T-helper 2 cell treated with Interferon-gamma antibody and Interleukin-4, amounts not matched to agents 100 ng/mL and 5 ng/mL, for 36 hours (primary cell): ENCODE results near the gene SPAG17. TPM values are rescaled to one million over a fixed set of nuclear protein-coding genes. Genes with fewer than 3 reads are reported as not detected.

Experiments
- intact Hi-C: fragments of 100-400 bp; cut with micrococcal nuclease; formaldehyde crosslinking; loops from one replicate; pipeline ENCODE4 v1.15.1; 2023
- total RNA-seq: library from RNA; stranded (reverse); gene quantifications from 2 replicates; pipeline ENCODE4 v1.2.3, GENCODE V29; 2022

The SPAG17 gene
- total RNA-seq, result not detected in 2 replicates

DNA sequence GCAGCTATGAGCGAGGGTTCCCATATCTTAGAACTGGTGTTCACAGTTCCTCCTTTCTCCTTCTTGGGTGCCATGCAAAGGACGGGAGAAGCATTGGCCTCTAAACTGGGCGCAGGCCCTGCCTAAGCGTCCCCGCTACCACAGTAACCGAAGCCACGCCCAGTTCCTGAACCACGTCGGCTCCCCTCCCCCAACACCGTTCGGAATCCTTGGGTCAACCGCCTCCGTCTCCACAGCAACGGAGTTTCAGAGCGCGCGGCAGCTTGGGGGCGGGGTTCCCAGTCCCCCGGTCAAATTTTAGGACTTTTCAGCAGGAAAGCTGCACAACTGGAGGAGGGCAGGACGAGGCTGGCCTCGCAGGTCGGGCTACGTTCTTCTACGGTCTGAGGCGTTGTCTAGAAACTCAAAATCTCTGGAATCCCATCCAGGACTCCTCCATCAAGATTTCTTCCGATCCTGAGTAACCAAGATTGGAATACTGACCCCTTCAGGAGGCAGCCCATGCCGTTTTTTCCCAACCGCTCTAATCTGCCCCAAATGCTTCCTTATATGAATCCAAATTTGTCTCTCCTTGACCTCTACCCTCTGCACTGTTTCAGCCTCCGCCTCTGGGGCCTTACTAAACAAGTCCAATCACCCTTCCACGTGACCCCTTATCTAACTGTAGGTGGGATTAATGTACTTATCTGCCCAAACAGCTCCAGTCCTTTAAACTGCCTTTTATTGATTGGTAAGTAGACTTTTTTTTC, at the start of gene SPAG17:
SPAG17 (minus strand) TSS at position 145 of the 749 bp plus-strand sequence; CDS start at position 74, 71 bp downstream.
- intact Hi-C loops, result no loop called here

DNA sequence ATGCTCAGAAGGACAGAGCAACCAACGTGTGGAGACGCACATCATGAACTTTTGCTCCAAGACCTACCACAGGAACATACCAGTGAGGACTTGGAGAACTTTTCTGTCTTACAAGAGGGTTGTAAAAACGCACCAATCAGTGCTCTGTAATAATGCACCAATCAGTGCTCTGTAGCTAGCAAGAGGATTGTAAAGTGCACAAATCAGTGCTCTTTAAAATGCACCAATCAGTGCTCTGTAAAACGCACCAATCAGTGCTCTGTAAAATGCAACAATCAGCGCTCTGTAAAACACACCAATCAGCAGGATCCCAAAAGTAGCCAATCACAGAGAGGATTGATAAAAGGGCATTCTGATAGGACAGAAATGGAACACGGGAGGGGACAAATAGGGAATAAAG, 40.4 kb upstream of the SPAG17 start:
- intact Hi-C loops, result no loop called here

DNA sequence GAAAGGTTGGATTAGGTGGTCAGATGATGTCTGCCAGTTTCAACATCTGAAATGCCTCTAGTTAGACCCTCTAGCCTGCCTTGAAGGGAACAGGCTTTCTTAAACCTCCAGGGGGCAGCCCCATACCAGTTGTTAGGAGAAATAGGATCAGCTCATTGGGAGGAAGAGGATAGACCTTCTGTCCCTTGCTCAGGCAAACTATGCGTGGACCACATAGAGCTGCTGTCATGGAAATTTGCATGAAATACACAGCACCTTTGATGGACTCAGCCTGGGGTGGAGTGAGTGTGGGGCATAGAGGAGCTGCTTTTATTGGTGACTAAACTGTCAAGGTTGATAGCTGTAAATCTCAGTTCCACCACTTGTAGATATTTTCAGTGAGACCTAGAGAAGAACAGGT, 38.4 kb upstream of the SPAG17 start:
- intact Hi-C loops, result no loop called here

DNA sequence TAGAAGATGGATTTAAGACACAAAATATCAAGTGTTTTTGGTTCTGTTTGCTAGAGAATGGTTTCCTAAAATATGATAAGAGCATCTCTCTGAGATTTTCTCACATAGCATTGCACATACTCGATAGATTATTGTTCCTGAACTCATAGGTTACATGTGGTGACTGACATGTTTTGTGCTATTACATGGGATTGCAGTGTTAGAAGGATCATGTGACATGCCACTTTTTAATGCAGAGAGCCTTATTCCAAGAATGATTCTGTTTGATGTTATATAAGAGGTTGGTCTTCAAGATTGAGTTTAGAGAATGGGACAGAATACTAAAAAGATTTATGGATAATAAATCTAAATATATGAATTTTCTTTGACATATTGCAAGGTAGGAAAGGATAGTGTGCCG, 34.4 kb upstream of the SPAG17 start:
- intact Hi-C loops, result no loop called here

DNA sequence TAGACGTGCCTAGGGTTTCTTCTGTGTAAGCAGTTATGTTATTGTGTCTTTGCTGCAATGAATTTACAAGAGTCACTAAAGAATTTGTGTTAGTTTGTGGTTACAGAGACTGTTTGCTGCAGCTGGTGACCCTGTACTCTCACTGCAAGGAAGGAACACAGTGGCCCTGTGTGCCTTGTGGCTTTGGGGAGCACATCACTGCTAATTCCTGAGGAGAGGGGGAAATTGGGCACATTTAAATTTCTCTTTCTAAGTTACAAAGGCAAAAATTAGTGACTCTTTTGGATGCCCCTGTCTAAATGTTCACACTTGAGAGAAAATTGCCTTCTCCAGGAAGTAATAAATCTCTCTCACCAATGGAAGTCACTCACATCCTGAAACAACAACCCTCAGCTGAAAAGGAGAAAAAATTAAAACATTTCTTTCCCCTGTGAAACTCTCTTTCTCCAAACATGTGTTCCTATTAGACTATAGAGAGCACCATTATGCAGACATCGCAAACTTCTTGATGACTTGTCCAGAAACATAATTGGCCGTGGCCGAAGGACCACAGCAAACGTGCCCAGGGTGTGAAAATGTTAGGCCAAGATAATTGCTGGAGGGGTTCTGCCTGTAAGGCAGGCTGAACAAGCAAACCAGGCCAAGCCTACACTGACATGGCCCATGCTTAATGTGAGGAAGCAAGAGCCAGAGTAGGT, 32.3 kb upstream of the SPAG17 start:
- intact Hi-C loops, result no loop called here

DNA sequence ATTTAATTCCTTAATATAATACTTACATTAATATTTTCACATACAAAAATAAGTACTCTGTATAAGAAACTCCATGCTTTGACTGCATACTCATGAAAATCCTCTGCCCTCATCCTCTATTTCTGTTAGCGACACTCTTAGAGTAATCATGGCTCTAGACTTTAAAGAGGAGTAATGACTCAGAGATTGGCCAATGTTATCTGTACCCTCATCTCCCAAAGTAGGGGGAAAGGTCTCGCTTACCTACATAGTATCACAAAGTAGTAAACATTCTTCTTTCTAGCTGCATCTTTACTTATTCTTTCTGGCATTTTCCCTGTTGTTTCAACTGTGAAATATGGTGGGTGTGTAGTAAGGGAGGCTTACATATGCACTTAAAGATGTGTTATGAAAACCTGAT, 29.8 kb upstream of the SPAG17 start:
- intact Hi-C loops, result no loop called here

DNA sequence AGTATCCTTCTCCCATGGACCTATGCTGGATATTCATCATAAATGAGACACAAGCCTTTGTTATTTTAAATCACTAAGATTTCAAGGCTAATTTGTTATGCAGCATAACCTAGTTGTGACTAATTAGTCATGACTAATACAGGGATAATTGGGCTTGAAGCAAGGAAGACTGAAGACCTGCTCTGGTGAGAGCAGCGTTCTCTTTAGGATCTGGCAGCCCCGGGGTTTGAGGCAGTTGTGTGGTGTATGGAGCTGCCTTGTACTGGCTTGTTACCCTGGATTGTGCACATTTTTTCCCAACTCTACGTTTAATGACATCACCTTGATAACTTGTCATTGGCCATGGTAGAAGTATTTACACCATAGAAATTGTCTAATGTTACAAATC, 25.7 kb upstream of the SPAG17 start:
- intact Hi-C loops, result no loop called here

DNA sequence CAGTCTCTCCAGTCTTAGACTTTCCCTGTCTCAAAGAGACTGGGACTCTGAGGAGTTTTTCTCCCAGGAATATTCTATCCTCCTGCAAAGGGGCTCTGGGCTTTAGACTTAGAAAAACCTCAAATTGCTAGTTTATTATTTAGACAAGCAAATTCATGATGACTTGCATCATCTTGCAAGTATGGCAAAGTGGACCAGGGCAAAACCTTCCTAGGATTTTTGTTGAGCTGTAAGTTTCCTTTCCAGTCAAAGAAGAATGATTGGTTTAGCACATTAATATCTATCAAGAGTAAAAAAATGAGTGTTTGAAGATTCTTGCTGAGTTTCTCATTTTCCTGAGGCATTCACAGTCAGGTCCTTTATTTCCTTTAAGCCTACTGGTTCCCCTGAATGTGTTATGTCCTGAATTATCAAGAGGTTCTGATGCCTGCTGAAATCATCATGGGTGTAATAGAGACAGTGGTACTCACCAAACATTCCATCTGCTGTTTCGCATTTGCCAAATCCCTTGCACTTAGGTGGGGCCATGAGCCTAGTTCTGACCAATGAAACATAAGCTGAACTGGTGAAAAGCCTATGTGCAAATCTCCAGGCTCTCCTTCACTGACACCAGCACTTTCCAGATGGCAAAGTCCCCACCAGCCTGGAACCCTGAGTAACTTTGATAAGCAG, 25.2 kb upstream of the SPAG17 start:
- intact Hi-C loops, result no loop called here

DNA sequence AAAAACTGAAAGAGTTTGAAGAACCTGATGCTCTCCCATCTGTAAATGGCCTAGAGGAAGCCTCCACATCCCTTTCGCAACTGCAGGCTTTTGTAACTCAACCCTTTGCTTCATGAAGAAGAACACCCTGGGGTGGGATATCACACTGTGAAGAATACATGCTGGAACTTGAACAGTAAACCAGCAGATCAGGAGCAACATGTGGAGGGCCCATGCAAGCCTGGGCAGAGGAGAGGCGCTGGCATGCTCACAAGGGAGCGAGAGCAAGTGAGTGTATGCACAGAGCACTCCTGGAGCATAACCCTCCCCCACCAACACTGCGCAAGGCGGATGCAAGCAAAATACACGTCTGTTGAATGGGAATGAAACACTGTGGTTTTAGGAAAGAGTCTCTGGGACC, 24.6 kb upstream of the SPAG17 start:
- intact Hi-C loops, result no loop called here

DNA sequence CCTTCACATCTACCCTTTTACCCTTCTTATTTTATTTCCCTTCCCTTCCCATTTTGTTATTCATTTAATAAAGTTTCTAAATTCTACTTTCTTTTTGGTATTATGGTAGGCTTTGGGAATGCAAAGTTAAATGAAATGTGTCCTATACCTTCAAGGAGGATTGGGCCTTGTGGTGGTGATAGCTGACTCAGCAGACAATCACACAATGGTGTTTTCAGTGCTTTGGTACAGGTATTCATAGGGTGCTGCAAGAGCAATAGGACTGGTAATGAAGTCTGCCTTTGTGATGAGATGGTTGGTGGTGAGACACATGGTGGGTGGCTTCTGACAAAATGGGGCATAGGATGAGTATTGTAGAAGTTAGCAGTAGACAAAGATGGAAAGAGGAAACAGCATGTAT, 21.9 kb upstream of the SPAG17 start:
- intact Hi-C loops, result no loop called here

DNA sequence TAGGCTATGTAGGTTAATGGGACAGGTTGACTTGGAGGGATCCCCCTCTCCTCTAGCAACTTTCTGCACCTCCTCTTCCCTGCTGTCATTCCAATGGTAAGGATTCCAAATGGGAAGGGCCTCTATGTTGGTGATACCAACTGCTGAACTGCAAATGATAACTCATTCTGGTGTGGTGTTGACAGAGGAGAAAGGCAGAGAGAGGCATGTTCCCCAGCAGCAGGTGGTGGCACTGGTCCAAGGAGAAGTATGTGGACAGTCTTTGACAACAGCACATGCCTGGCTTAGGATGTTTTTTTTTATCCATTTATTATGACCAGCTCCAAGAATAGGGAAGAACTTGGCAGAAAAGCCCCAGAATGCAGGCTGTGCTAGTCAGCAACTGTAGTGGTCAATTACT, 19.6 kb upstream of the SPAG17 start:
- intact Hi-C loops, result no loop called here

DNA sequence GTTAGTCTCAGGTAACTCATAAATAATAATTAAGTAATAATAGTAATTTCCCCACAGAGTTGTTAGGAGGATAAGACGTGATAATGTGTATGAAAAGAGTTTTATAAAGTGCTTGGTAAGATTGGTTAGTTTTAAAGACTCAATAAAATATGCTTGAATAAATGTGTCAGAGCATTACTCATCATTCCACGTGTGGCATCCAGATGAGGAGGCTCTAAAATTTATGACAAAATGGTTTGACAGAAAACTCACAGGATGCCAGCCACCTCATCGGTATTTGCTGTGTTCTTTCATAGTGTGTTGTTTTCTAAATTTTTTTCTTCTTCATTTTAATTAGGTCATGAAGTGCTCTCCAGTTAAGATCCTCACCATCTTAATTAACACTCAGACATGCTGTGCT, 19.1 kb upstream of the SPAG17 start:
- intact Hi-C loops, result no loop called here

DNA sequence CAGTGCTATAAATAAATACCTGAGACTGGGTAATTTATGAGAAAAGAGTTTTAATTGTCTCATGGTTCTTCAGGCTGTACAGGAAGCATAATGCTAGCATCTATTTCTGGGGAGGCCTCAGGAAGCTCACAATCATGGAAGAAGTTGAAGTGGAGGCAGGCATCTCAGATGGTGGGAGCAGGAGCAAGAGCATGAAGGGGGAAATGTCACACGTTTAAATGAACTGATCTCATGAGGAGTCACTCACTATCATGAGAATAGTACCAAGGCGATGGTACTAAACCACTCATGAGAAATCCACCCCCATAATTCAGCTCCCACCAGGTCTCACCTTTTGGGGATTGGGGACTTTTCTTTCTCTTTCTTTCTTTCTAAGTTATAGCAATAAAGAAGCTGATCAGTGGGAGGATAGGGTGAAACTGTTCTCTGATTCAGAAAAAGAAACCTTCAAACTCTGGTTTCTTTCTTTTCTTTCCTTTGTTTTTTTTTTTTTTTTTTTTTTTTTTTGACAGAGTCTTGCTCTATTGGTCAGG, 17.1 kb upstream of the SPAG17 start:
- intact Hi-C loops, result no loop called here

DNA sequence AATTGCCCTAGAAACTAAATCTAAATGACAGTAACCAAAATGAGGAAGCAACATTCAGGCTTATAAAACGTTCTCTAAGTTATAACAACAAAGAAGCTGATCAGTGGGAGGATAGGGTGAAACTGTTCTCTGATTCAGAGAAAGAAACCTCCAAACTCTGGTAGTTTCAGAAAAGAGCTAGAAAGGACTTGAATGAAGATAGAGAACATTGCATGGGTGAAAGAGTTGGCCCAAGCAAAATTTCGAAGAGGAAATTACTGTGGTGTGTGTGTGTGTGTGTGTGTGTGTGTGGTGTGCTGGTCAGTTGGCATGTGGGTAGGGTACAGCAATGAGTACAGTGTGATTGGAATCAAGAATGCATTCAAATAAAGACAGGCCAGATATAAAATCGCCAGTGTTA, 16.5 kb upstream of the SPAG17 start:
- intact Hi-C loops, result no loop called here

DNA sequence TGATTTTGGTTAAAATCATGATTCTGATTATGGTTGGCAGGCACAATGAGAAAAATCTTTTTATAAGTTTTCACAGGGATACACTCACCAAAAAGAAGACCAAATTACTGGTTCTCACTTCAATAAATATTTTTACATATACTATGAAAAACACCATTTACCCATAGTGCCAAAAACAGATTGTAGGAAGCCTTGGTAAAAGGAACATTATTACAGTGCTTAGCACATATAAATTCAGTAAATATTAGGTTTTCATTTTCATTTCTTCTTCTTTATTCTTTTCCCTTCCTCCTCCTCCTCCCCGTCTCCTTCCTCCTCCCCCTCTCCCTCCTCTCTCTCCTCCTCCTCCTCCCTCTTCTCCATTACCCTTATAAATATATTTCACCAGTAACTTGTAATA, 15.8 kb upstream of the SPAG17 start:
- intact Hi-C loops, result no loop called here

DNA sequence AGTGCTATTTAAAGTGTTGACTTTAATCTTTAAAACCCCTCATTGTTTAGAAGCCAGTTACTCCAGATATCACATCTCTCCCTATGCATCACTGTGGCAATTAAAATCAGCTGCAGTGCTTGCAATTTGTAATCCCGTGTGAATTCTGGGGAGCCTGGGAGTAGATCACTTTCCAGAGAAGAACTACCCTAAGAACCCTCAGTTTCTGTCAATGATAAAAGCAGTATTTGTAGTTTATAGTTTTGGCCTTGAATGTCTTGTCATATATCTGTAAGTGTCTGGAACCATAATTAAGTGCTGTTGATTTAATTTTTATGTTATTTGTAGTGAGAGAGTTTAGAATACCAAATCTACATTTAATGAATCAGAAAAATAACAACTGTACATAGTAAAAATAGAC, 5.5 kb upstream of the SPAG17 start:
- intact Hi-C loops, result no loop called here

DNA sequence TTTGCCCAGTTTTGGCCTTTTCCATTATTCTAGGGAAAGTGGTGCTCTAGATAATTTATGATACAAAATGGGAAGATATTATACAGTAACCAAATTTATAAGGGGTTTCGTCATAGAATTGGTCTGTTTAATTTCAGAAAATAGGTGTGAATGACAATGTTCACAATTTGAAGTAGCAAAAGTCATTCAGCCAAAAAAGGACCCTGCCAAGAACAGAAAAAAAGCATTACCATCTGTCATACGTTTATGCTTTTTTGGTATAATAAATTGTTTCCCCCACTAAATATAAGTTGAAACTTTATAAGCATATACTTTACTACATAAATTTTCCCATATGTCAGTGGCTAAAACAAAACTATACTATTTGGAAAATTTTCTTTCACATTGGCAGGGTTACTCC, 4.5 kb upstream of the SPAG17 start:
- intact Hi-C loops, result no loop called here

DNA sequence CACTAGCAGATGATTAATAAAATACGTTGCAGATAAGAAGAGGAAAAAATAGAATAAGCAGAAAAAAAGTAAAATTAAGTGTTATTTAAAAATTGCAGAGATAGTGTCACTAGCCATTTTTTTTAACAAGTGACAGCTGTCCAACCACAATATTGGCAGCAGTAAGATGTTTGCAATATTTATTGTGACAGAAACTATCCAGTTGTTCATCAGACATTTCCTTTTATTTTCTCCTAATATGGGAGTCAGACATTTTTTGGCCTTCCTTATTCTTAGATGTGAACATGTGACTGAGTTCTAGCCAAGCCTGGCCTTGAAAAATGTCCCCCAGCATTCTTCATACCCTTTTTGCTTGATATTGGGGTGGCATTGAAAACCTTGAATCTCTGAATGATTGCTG, 3.4 kb upstream of the SPAG17 start:
- intact Hi-C loops, result no loop called here

DNA sequence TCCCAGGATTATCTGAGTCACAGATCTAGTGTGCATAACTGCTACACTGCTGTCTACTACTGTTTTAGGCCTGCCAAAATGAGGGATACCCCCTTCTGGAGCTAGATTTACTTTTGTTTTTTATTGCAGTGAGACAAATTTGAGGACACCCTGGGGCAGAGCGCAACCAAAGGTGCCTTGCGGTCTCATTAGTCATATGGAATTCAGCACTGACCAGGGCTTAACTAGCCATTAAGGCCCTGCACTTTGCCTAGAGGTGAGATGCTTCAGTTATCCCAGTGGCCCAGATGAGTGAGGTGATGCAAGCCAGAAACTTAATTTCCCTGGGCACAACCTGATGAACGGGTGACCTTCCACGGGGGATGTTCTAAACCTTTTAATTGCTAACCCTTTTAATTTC, 998 bp upstream of the SPAG17 start:
- intact Hi-C loops, result no loop called here

DNA sequence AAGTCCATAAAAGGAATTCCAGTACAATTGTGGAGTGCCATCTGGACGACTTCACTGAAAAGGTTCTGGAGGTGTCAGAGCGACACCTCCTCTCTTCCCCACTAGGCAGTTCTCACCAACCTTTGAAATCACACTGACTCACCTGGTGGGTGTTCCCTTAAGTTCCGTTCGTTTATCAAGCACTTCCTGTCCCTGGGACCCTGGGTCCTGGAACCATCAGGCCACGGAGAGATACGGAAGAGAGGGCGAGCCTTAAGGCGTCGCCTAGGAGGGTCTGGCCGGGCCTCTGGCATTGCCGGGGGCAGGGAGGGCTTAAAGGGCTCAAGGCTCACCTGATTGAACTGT, 317 bp downstream of the SPAG17 start:
- intact Hi-C loops, result no loop called here

DNA sequence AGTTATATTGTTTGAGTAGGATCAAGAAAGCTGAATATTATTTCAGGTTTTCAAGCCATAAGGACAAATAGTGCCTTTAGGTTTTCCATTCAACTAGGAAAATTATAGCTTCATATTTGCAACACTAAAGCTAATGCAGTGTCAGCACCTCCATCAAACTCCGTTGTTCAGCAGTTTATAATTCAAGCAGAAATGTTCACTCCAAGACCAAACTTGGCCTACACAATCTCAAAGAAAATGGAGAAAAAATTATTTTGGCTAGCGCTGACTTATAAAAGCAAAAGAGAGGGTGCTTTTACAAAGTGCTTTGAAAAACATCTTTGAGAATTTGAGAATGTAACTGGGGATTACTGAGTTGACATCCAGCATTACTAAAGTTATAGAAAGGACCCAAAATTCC, 1.4 kb downstream of the SPAG17 start:
- intact Hi-C loops, result no loop called here

DNA sequence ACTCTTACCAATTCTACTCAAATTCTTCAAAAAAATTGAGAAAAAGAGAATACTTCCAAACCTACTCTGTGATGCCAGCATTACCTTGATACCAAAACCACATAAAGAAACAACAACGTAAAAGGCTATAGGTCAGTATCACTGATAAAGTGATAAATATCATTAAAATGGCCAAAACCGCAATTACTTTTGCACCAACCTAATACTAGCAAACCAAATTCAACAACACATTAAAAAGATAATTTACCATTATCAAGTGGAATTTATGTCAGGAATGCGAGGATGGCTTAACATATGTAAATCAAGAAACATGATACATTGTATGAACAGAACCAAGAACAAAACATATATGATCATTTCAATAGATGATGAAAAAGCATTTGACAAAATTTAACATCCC, 7.0 kb downstream of the SPAG17 start:
- intact Hi-C loops, result no loop called here

DNA sequence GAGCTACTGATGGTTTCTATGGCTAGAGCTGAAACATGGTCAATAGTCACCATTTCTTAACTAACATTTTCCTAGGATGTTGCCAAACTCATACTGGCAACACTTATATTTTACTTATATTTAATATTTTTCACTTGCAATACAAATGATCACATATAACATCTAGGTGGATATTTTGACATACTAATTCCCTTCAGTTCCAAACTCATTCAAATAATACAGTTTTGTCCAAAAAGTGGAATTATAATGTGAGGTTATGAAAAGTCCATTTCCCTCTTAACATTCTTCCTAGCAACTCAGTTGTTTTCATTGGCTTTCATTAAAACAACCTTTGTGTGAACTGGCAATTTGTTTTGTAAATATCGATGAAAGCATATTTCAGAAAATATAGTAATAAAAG, 16.0 kb downstream of the SPAG17 start:
- intact Hi-C loops, result no loop called here
